Measurements from ENCODE around the gene HMX1.

Gene HMX1

GRCh38 chr4:8868321-8869001 lies 3.2 kb downstream of the HMX1 start:
- Histone ChIP-seq H3K4me3 (replicated peaks; ENCODE audit: insufficient read depth, low read length) (no peak overlapping the region), H3K27me3 (ENCODE audit: insufficient read depth, poor library complexity, severe bottlenecking) (peaks cover 81% of the 10 kb centered on the region), H3K27ac (replicated peaks) (no peak overlapping the region)
- DNase-seq (ENCODE audit: low read depth in 1 of 2, low spot score in 1 of 2), result no peak
- TF ChIP-seq POLR2AphosphoS5 (IDR thresholded peaks at IDR 0.05; ENCODE audit: low read depth), result no peak
- TF ChIP-seq GABPA (IDR thresholded peaks at IDR 0.05; ENCODE audit: low read depth), result no peak
- TF ChIP-seq REST (IDR thresholded peaks at IDR 0.05; ENCODE audit: insufficient replicate concordance, low read depth), result no peak
- TF ChIP-seq SPI1 (IDR thresholded peaks at IDR 0.05; ENCODE audit: borderline replicate concordance, low read depth), result no peak
- TF ChIP-seq CTCF (IDR thresholded peaks at IDR 0.05; ENCODE audit: insufficient read depth, low read length), result no peak

GRCh38 chr4:8867624-8868320 lies 3.9 kb downstream of the HMX1 start:
- Histone ChIP-seq H3K27me3 (ENCODE audit: insufficient read depth, poor library complexity, severe bottlenecking) (peaks cover 81% of the 10 kb centered on the region), H3K27ac (replicated peaks) (no peak overlapping the region), H3K4me3 (replicated peaks; ENCODE audit: insufficient read depth, low read length) (no peak overlapping the region)
- TF ChIP-seq GABPA (IDR thresholded peaks at IDR 0.05; ENCODE audit: low read depth), result no peak
- TF ChIP-seq REST (IDR thresholded peaks at IDR 0.05; ENCODE audit: insufficient replicate concordance, low read depth), result no peak
- no peak for TF ChIP-seq CTCF (IDR thresholded peaks at IDR 0.05; ENCODE audit: insufficient read depth, low read length)
- TF ChIP-seq POLR2AphosphoS5 (IDR thresholded peaks at IDR 0.05; ENCODE audit: low read depth), result no peak
- no peak for TF ChIP-seq SPI1 (IDR thresholded peaks at IDR 0.05; ENCODE audit: borderline replicate concordance, low read depth)
- no peak for DNase-seq (ENCODE audit: low read depth in 1 of 2, low spot score in 1 of 2)

- Histone ChIP-seq H3K4me3 (replicated peaks; ENCODE audit: insufficient read depth, low read length) (no peak overlapping the region), H3K27me3 (ENCODE audit: insufficient read depth, poor library complexity, severe bottlenecking) (peaks cover 80% of the 10 kb centered on the region), H3K27ac (replicated peaks) (no peak overlapping the region)
- DNase-seq (ENCODE audit: low read depth in 1 of 2, low spot score in 1 of 2), result no peak
- TF ChIP-seq REST (IDR thresholded peaks at IDR 0.05; ENCODE audit: insufficient replicate concordance, low read depth), result no peak
- TF ChIP-seq SPI1 (IDR thresholded peaks at IDR 0.05; ENCODE audit: borderline replicate concordance, low read depth), result no peak
- no peak for TF ChIP-seq GABPA (IDR thresholded peaks at IDR 0.05; ENCODE audit: low read depth)
- no peak for TF ChIP-seq POLR2AphosphoS5 (IDR thresholded peaks at IDR 0.05; ENCODE audit: low read depth)
- no peak for TF ChIP-seq CTCF (IDR thresholded peaks at IDR 0.05; ENCODE audit: insufficient read depth, low read length)
These were observed 4.6 kb downstream of the HMX1 start for GRCh38 chr4:8866828-8867623.
